Measurements from ENCODE around the gene PLPP1. TPM values are rescaled to one million over a fixed set of nuclear protein-coding genes. Genes with fewer than 3 reads are reported as not detected.

PLPP1 gene
- 1 to 10 TPM; 2.9 to 3.0 TPM for total RNA-seq
- polyA plus RNA-seq (2013, experiment 1 of 2) = 8.4 TPM
- polyA plus RNA-seq (2013, experiment 2 of 2) = 9.6 TPM
- 3.8 to 29.7 (median 7.5) reads per million in 172 experiments for total RNA-seq

DNA sequence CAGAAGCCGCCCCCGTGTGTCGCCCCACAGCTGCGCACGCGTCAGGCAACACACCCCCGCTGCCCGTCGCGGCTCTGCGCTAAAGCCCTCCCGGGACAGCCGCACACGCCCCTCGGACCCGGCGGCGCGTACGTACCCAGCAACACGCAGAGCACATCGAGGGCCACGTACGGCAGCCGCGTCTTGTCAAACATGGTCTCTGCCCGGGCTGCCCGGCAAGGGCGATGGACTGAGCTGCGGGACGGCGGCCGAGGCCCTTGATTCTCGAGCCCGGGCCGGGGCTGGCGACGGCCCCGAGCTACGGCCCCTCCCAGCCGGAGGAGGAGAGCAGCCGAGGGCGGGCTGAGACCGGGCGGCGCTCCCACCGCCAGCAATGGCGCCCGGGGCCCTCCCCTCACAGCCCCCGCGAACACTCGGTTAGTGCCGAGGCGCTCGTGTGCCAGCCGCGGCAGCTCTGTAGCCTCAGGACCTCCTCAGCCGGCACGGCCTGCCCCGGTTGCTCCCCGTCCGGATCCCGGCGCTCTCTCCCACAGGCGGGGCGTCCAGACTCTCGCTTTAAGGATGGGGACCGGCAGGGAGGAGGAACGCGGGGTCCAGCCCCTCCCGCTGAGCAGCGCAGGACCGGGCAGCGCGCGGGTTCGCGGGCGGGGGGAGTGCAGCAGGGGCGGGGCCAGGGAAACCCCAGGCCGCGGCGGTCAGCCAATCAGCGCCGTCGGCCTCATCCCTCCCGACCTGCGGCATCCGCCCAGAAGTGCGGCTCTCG, at the start of gene PLPP1:
PLPP1 (minus strand) TSS at position 529 of the 763 bp plus-strand sequence; CDS start at position 194, 335 bp downstream.
- Histone ChIP-seq H3K27ac (ENCODE audit: low read depth in 1 of 2, low read length in 2 of 2) (peak within 1 kb of the TSS; percentile 60 to 85), H3K27me3 (ENCODE audit: control insufficient read depth in 1 of 2, insufficient read depth in 2 of 2, low read length in 2 of 2) (no peaks in the 10 kb centered on the region), H3K36me3 (ENCODE audit: insufficient read depth, low read length) (no peaks in the 10 kb centered on the region), H3K4me3 (ENCODE audit: low read length) (peak within 1 kb of the TSS; percentile 74), H3K4me1 (ENCODE audit: insufficient read depth, low read length) (peaks cover 25% of the 10 kb centered on the region), H3K9me3 (ENCODE audit: control insufficient read depth in 1 of 2, insufficient read depth in 1 of 2, low read length in 2 of 2) (no peaks in the 10 kb centered on the region)
- ATAC-seq (ENCODE audit: poor library complexity) (peak; percentile 82), DNase-seq (peak; percentile 65 to 93 (median 78))
- Mint-ChIP-seq H3K27me3 (no peaks in the 10 kb centered on the region), H3K27ac (peak within 1 kb of the TSS; percentile 83), H3K4me1 (ENCODE audit: low read depth) (peaks cover 48% of the 10 kb centered on the region), H3K4me3 (peak within 1 kb of the TSS; percentile 85), H3K9me3 (no peaks in the 10 kb centered on the region), H3K36me3 (ENCODE audit: low read depth) (peaks cover 8% of the 10 kb centered on the region)
- ChIA-PET CTCF (interaction anchor here (1.2 to 1.6 kb wide), 2 partner anchors 10 to 1017 kb away, joined by 3 to 4 read pairs; partner anchors contain the start of gene SNX18), POLR2A (interaction anchor here (0.8 to 1.8 kb wide), 6 partner anchors 9 to 1639 kb away, joined by 3 to 8 read pairs (median 4); partner anchors contain the start of gene GPBP1)
- TF ChIP-seq, protein P1, sequence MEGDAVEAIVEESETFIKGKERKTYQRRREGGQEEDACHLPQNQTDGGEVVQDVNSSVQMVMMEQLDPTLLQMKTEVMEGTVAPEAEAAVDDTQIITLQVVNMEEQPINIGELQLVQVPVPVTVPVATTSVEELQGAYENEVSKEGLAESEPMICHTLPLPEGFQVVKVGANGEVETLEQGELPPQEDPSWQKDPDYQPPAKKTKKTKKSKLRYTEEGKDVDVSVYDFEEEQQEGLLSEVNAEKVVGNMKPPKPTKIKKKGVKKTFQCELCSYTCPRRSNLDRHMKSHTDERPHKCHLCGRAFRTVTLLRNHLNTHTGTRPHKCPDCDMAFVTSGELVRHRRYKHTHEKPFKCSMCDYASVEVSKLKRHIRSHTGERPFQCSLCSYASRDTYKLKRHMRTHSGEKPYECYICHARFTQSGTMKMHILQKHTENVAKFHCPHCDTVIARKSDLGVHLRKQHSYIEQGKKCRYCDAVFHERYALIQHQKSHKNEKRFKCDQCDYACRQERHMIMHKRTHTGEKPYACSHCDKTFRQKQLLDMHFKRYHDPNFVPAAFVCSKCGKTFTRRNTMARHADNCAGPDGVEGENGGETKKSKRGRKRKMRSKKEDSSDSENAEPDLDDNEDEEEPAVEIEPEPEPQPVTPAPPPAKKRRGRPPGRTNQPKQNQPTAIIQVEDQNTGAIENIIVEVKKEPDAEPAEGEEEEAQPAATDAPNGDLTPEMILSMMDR (IDR thresholded peaks at IDR 0.05) = no peak
- intact Hi-C loops (cut with DNase I, micrococcal nuclease) = loop anchor here (5.0 to 10.0 kb wide), 5 partner anchors 120 to 1640 kb away; partner anchors contain the start of genes ARL15 (in 1 of the 2), DHX29 (in 1 of the 2), GPBP1 (in 1 of the 2) and MTREX (in 1 of the 2)

DNA sequence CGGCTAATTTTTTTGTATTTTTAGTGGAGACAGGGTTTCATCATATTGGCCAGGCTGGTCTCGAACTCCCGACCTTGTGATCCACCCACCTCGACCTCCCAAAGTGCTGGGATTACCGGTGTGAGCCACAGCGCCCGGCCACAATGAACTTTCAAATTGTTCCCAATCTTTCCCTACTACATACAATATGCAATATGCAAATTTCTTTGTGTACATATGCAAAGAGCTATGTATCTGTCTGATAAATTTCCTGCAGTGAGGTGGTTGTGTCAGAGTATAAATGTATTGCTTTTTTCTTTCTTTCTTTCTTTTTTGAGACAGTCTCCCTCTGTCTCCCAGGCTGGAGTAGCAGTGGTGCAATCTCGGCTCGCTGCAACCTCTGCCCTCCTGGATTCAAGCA, 48.8 kb upstream of the PLPP1 start:
- intact Hi-C loops (cut with DNase I, micrococcal nuclease) = no loop called here
- H3K27me3 Mint-ChIP-seq = no peaks in the 10 kb centered on the region
- H3K9me3 Mint-ChIP-seq = no peaks in the 10 kb centered on the region
- H3K27me3 ChIP-seq (ENCODE audit: control insufficient read depth in 1 of 2, insufficient read depth in 2 of 2, low read length in 2 of 2) = no peaks in the 10 kb centered on the region
- POLR2A ChIA-PET = no interaction called here
- no peaks in the 10 kb centered on the region for H3K36me3 ChIP-seq (ENCODE audit: insufficient read depth, low read length)
- H3K4me3 ChIP-seq (ENCODE audit: low read length) = no peak overlapping the region
- TF ChIP-seq, protein P1 (IDR thresholded peaks at IDR 0.05) = no peak
- H3K27ac ChIP-seq (ENCODE audit: low read depth in 1 of 2, low read length in 2 of 2) = no peak overlapping the region
- ATAC-seq (ENCODE audit: poor library complexity) (no peak), DNase-seq (no peak)
- H3K27ac Mint-ChIP-seq = no peak overlapping the region
- no peaks in the 10 kb centered on the region for H3K36me3 Mint-ChIP-seq (ENCODE audit: low read depth)
- CTCF ChIA-PET = no interaction called here
- no peaks in the 10 kb centered on the region for H3K9me3 ChIP-seq (ENCODE audit: control insufficient read depth in 1 of 2, insufficient read depth in 1 of 2, low read length in 2 of 2)
- no peaks in the 10 kb centered on the region for H3K4me1 ChIP-seq (ENCODE audit: insufficient read depth, low read length)
- peaks cover 12% of the 10 kb centered on the region for H3K4me1 Mint-ChIP-seq (ENCODE audit: low read depth)
- H3K4me3 Mint-ChIP-seq = no peak overlapping the region

DNA sequence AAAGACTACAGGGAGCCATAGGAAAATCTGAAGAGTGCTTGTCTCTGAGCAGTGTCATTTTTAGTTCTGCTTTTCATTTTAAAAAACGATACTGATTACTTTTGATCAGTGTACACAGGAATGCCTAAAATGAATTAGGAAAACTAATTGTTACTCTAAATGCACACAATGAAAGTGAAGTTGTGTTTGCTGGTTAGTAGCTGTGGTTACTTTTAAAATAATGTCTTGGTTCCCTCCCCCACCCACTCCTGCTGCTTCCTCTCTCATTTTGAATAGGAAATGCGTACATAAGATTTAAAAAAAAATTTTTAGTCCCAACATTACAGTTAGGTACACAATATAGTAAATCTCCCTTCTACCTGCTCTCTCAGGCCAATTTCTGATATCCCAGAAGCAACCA, 47.5 kb upstream of the PLPP1 start:
- TF ChIP-seq, protein P1 (IDR thresholded peaks at IDR 0.05) = no peak
- Histone ChIP-seq H3K27me3 (ENCODE audit: control insufficient read depth in 1 of 2, insufficient read depth in 2 of 2, low read length in 2 of 2) (no peaks in the 10 kb centered on the region), H3K27ac (ENCODE audit: low read depth in 1 of 2, low read length in 2 of 2) (no peak overlapping the region), H3K4me3 (ENCODE audit: low read length) (no peak overlapping the region), H3K4me1 (ENCODE audit: insufficient read depth, low read length) (no peaks in the 10 kb centered on the region), H3K36me3 (ENCODE audit: insufficient read depth, low read length) (no peaks in the 10 kb centered on the region), H3K9me3 (ENCODE audit: control insufficient read depth in 1 of 2, insufficient read depth in 1 of 2, low read length in 2 of 2) (no peaks in the 10 kb centered on the region)
- peaks cover 12% of the 10 kb centered on the region for H3K4me1 Mint-ChIP-seq (ENCODE audit: low read depth)
- ChIA-PET CTCF (no interaction called here), POLR2A (no interaction called here)
- peak overlapping the region; percentile 28 for H3K27ac Mint-ChIP-seq
- intact Hi-C loops (cut with DNase I, micrococcal nuclease) = no loop called here
- no peak overlapping the region for H3K4me3 Mint-ChIP-seq
- DNase-seq (peak in 3 of 14 experiments; percentile 17 to 37 (median 25)), ATAC-seq (ENCODE audit: poor library complexity) (peak; percentile 62)
- no peaks in the 10 kb centered on the region for H3K9me3 Mint-ChIP-seq
- H3K36me3 Mint-ChIP-seq (ENCODE audit: low read depth) = no peaks in the 10 kb centered on the region
- no peaks in the 10 kb centered on the region for H3K27me3 Mint-ChIP-seq
